K562 treated with DMSO at 1 percent for 4 hours (cell line): ENCODE results near the gene OR1A1. TPM values are rescaled to one million over a fixed set of nuclear protein-coding genes. Genes with fewer than 3 reads are reported as not detected.

ENCODE experiments used
- total RNA-seq: library from RNA; unstranded; fragments of 300-600 nt; gene quantifications from 2 replicates; pipeline ENCODE4 v1.2.3, GENCODE V29; 2022; ENCODE audit not compliant: insufficient read depth

The OR1A1 gene
- total RNA-seq: not detected in 2 replicates

GRCh38 chr17:3207367-3207766 is at the start of gene OR1A1:
OR1A1 (plus strand) TSS chr17:3207667; CDS start chr17:3215621, 7,954 bp downstream.

GRCh38 chr17:3197219-3197618 is 10.2 kb upstream of the OR1A1 start, which contains the start of gene OR1A2:
OR1A2 (plus strand) TSS chr17:3197519; CDS start chr17:3197519, 0 bp downstream.

Other genes with a start within 250 kb of the OR1A1 start
- gene OR1D5, start 144.1 kb upstream of the OR1A1 start, total RNA-seq: not detected in 2 replicates
- gene OR1D2, start 103.2 kb upstream of the OR1A1 start, total RNA-seq: not detected in 2 replicates
- gene OR1G1, start 80.1 kb upstream of the OR1A1 start, total RNA-seq: not detected in 2 replicates
- not detected in 2 replicates for gene OR1A2, start 10.1 kb upstream of the OR1A1 start, total RNA-seq
- not detected in 2 replicates for gene OR3A1, start 90.7 kb downstream of the OR1A1 start, total RNA-seq
- not detected in 2 replicates for gene OR3A2, start 178.6 kb downstream of the OR1A1 start, total RNA-seq
- gene OR1E1, start 190.7 kb downstream of the OR1A1 start, total RNA-seq: not detected in 2 replicates
- gene OR3A3, start 203.7 kb downstream of the OR1A1 start, total RNA-seq: not detected in 2 replicates
- not detected in 2 replicates for gene OR1E2, start 226.2 kb downstream of the OR1A1 start, total RNA-seq